Measurements from ENCODE around the gene CREB3L4. TPM values are rescaled to one million over a fixed set of nuclear protein-coding genes. Genes with fewer than 3 reads are reported as not detected.

CREB3L4 gene
- total and polyA plus RNA-seq, 2 of the 13 experiments (the other 11 are each of a cell fraction or from before 2014, with no cell fraction given), result 9.9 to 18.7 TPM

DNA sequence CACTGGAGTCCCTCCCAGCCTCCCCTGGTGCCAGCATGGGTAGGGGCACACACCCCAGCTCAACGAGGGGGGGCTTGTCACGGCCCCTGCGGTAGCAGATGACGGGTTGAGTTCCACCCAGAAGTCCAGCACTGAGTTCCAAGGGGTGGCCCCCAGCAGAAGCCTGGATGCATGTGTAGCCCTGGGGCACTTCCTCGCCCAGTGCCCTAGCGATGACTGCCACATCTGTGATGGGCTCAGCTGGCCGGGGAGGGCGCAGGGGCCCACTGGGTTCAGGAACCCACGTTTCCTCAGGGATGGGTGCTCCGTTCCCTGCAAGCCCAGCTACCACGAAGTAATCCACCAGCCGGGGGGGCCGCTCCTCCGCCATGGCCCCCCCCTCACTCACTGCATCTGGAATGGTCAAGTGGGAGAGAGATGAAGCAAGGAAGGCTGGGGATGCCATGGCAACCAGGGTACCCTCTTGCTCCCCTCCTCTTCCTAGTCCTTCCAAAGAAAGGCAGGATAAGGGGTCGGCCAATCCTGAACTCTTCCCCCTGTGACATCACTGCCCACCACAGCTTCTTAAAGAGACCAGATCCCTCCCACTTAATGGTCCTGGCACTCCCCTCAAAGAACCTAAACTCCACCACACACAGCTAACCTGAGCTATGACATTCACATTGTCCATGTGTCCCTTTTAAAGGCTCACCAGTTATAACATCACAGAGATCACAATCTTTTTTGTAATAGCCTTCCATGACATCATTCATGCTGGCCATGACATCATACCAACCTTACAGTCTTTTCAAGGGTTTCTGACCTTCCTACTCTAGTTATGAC, 23.5 kb upstream of the CREB3L4 start:
- TF ChIP-seq ATF7 (IDR thresholded peaks at IDR 0.05) (peak; percentile 93), ATF7 (CRISPR knock-in tag; IDR thresholded peaks at IDR 0.05) (no peak), TEAD3 (CRISPR knock-in tag; optimal IDR thresholded peaks at IDR 0.05; ENCODE audit: borderline replicate concordance) (no peak), ZBTB21 (CRISPR knock-in tag; IDR thresholded peaks at IDR 0.05) (peak; percentile 85), RBM39 (IDR thresholded peaks at IDR 0.05; ENCODE audit: low read depth, low read length, poor library complexity, severe bottlenecking) (no peak), MED13 (CRISPR knock-in tag; IDR thresholded peaks at IDR 0.05) (no peak), AGO2 (optimal IDR thresholded peaks at IDR 0.05; ENCODE audit: low read depth, low read length) (peak; percentile 62), ZNF558 (CRISPR knock-in tag; IDR thresholded peaks at IDR 0.05; ENCODE audit: borderline replicate concordance) (no peak), SRF (IDR thresholded peaks at IDR 0.05; ENCODE audit: low read depth, low read length) (no peak), CREB1 (IDR thresholded peaks at IDR 0.05) (peak; percentile 85), CREB1 (CRISPR knock-in tag; IDR thresholded peaks at IDR 0.05) (no peak), ZNF773 (CRISPR knock-in tag; IDR thresholded peaks at IDR 0.05; ENCODE audit: borderline replicate concordance) (no peak)
- TF ChIP-seq, protein P1, sequence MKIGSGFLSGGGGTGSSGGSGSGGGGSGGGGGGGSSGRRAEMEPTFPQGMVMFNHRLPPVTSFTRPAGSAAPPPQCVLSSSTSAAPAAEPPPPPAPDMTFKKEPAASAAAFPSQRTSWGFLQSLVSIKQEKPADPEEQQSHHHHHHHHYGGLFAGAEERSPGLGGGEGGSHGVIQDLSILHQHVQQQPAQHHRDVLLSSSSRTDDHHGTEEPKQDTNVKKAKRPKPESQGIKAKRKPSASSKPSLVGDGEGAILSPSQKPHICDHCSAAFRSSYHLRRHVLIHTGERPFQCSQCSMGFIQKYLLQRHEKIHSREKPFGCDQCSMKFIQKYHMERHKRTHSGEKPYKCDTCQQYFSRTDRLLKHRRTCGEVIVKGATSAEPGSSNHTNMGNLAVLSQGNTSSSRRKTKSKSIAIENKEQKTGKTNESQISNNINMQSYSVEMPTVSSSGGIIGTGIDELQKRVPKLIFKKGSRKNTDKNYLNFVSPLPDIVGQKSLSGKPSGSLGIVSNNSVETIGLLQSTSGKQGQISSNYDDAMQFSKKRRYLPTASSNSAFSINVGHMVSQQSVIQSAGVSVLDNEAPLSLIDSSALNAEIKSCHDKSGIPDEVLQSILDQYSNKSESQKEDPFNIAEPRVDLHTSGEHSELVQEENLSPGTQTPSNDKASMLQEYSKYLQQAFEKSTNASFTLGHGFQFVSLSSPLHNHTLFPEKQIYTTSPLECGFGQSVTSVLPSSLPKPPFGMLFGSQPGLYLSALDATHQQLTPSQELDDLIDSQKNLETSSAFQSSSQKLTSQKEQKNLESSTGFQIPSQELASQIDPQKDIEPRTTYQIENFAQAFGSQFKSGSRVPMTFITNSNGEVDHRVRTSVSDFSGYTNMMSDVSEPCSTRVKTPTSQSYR (CRISPR knock-in tag; IDR thresholded peaks at IDR 0.05; ENCODE audit: borderline replicate concordance), result no peak
- TF ChIP-seq, protein P2, sequence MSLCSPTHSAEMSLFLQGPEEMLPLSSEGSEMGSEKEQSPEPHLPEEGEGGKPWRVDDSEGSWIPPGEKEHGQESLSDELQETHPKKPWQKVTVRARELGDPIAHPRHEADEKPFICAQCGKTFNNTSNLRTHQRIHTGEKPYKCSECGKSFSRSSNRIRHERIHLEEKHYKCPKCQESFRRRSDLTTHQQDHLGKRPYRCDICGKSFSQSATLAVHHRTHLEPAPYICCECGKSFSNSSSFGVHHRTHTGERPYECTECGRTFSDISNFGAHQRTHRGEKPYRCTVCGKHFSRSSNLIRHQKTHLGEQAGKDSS (CRISPR knock-in tag; IDR thresholded peaks at IDR 0.05; ENCODE audit: borderline replicate concordance, low read depth), result no peak
- TF ChIP-seq, protein P3, sequence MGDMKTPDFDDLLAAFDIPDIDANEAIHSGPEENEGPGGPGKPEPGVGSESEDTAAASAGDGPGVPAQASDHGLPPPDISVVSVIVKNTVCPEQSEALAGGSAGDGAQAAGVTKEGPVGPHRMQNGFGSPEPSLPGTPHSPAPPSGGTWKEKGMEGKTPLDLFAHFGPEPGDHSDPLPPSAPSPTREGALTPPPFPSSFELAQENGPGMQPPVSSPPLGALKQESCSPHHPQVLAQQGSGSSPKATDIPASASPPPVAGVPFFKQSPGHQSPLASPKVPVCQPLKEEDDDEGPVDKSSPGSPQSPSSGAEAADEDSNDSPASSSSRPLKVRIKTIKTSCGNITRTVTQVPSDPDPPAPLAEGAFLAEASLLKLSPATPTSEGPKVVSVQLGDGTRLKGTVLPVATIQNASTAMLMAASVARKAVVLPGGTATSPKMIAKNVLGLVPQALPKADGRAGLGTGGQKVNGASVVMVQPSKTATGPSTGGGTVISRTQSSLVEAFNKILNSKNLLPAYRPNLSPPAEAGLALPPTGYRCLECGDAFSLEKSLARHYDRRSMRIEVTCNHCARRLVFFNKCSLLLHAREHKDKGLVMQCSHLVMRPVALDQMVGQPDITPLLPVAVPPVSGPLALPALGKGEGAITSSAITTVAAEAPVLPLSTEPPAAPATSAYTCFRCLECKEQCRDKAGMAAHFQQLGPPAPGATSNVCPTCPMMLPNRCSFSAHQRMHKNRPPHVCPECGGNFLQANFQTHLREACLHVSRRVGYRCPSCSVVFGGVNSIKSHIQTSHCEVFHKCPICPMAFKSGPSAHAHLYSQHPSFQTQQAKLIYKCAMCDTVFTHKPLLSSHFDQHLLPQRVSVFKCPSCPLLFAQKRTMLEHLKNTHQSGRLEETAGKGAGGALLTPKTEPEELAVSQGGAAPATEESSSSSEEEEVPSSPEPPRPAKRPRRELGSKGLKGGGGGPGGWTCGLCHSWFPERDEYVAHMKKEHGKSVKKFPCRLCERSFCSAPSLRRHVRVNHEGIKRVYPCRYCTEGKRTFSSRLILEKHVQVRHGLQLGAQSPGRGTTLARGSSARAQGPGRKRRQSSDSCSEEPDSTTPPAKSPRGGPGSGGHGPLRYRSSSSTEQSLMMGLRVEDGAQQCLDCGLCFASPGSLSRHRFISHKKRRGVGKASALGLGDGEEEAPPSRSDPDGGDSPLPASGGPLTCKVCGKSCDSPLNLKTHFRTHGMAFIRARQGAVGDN (CRISPR knock-in tag; IDR thresholded peaks at IDR 0.05), result 0 out of 2 replicates have a peak, but pooled peaks have one; percentile 16
- CTCF ChIA-PET (ENCODE audit: low intra/inter-chr PET ratio, low total read pairs), result no interaction called here
- no peak overlapping the region for H3K4me3 ChIP-seq (replicated peaks in 1 of 3; ENCODE audit: insufficient read depth in 1 of 3, low read depth in 2 of 3, low read length in 3 of 3)

More for the DNA sequence above, 23.5 kb upstream of the CREB3L4 start:
- peaks cover 40% of the 10 kb centered on the region for H3K4me1 ChIP-seq (ENCODE audit: insufficient read depth, low read length)
- DNase-seq (ENCODE audit: low spot score) (no peak), FAIRE-seq (no peak), ATAC-seq (no peak)
- in situ Hi-C loops (cut with HindIII; ENCODE audit: extremely low pct_ligation_motif_present, low pct_unique_long_range_greater_than_20kb) (loop anchor here (10.0 kb wide), 1 partner anchor 119 kb away; no protein-coding TSS in a partner anchor), intact Hi-C loops (cut with micrococcal nuclease; ENCODE audit: unreplicated experiment) (no loop called here)
- POLR2A ChIA-PET, result interaction anchor here (0.9 to 5.3 kb wide), 5 partner anchors 10 to 46 kb away, joined by 5 to 43 read pairs (median 20); partner anchors contain the start of genes CREB3L4, GATAD2B and SLC39A1
- no peaks in the 10 kb centered on the region for H3K9me3 ChIP-seq (ENCODE audit: low read length)
- H3K4me2 ChIP-seq (ENCODE audit: low read depth, low read length), result peak overlapping the region; percentile 87; the same call in 1 of the 2 replicates
- no TSS peak for BruUV-seq (replicated peaks)
- no peak overlapping the region for H2AFZ ChIP-seq (ENCODE audit: low read length)
- H3K27ac ChIP-seq (ENCODE audit: extremely low read length, insufficient read depth, low read length), result no peak overlapping the region
- 0 out of 2 replicates have a peak overlapping the region, but pooled peaks have one; percentile 82 for H3K9ac ChIP-seq (ENCODE audit: insufficient read depth, low read depth, low read length)
- peaks cover 12 to 49% of the 10 kb centered on the region in 2 experiments; a peak in 4 of 5 replicates for H3K36me3 ChIP-seq (replicated peaks in 1 of 2; ENCODE audit: control insufficient read depth in 1 of 2, insufficient read depth in 2 of 2, low read length in 2 of 2)
- no peaks in the 10 kb centered on the region for H4K20me1 ChIP-seq (ENCODE audit: insufficient read depth, low read length)
- H3K27me3 ChIP-seq (ENCODE audit: control insufficient read depth in 1 of 2, insufficient read depth in 2 of 2, low read length in 2 of 2), result no peaks in the 10 kb centered on the region
- 95% methylated on average over 7 of the region's 15 CpGs for WGBS (ENCODE audit: low lambda C conversion rate)
- peaks cover 11% of the 10 kb centered on the region for H3K79me2 ChIP-seq (ENCODE audit: insufficient read depth, low read length)

All from HepG2 (cell line).